GM19238 (cell line): ENCODE results near the gene TARS3.

Experiments used
- DNase-seq: peaks from one replicate; pipeline ENCODE4 v3.0.0; 2011; ENCODE audit warnings: low spot score; ENCODE audit not compliant: insufficient read length

The TARS3 gene

DNA sequence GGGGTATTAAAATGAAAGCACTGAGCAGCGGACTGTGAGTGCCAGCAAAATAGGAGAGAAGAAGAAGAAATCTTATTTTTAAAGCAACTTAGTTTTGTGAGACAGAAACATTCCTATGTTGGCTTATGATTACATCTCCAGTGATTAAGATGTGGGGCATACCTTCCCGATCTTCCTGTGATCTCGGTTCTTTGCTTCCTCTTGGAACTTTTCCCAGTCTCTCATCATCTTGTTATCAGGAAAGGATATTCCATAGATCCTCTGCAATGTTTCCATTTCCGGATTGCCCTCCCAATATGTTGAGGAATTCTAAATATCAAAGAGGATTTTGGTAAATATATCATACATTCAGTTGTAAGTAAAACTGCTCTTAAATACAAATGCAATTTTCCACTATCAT lies 22.2 kb downstream of the TARS3 start:
- DNase-seq: no peak

DNA sequence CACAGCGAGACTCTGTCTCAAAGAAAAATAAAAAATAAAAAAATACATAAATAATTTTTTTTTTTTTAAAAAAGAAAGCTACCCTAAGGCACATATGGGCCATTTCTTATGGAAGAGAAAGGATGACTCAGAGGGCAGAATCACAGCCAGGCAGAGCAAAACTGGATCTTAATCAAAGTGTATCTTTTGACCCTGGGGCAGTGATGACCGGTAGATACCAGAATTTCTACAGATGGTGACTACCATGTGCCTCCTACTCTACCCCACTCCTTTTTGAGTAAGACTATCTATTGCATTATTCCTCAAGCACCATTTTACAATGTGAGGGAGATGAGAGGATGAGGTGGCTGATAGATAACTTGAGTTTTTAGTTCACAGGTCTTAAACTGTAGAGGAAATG lies 26.0 kb downstream of the TARS3 start:
- DNase-seq: no peak

DNA sequence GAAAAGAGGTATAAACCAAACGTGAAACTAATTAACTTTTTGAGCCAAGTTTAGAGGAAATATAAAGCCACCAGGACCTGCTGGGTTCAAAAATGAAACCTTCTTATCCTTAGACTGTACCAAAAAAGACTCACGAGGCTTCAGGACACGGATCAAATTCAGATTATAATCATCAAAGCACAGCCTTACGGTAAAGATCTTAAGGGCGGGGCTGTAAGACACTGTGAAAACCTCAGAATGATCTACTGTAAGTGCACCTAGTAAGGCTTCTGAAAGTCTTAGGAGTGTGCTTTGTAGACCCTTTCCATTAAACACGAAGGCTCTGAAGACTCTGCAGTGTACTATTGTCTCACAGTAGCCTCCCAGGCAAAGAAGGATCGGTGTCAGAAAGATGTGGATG lies 26.8 kb downstream of the TARS3 start:
- no peak for DNase-seq

DNA sequence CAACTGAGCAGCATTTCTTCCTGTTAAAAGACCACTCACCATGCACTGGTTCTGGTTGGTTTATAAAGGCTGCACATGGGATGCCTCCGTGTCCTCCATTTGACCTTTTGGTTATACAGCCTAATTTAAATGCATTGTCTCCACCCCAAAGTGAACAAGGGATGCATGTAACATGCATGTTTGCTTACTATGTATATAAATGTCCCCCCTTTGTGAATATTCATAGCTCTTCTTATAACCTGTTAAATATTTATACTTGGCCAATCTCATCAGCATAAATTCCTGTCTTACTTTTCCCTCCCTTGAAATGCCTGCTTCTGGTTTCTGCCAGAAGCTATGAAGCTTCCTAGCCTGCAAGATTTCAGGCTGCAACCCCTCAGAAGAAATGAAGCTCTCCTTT lies 27.4 kb downstream of the TARS3 start:
- DNase-seq: no peak

DNA sequence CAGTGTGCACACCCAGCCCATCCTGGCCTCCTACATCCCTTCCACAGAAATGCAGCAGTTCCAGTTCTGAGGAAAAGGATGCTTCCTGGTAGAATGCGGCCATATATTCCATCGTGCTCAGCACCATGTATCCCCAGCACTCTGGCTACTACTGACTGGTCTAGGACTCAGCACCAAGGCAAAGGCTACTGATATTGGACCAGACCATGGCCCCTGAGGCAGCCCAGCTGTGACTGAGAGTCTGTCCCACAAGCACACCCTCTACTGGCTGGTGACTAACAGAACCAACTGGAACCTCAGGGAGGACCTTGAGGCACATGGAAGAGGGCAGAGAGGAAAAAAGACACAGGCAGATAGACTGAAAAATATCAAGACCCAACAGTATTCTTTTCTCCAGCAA lies 30.0 kb downstream of the TARS3 start:
- no peak for DNase-seq

DNA sequence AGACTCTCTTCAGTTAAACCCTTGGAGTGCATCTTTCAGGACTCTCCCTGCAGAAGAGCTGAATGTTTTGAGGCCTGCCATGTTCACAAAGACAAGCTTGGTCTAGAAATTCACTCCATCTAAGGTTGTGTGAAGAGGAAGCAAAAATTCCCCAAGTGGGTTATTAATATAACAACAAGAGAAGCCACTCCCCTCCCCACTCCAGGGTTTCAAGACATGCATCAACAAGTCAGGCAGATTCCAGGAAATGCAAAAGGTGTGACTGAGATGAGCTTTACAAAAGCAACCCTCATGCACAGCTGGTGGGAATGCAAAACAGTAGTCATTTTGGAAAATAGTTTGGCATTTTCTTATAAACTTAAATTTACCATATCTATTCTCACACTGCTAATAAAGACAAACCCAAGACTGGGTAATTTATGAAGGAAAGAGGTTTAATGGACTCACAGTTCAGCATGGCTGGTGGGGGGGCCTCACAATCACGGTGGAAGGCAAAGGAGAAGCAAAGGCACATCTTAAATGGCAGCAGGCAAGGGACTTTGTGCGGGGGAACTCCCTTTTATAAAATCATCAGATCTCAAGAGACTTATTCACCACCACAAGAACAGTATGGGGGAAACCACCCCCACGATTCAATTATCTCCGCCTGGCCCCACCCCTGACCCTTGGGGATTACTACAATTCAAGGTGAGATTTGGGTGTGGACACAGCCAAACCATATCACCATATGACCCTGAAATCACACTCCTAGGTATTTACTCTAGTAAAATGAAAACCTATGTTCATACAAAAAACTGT lies 31.3 kb downstream of the TARS3 start:
- DNase-seq: no peak

DNA sequence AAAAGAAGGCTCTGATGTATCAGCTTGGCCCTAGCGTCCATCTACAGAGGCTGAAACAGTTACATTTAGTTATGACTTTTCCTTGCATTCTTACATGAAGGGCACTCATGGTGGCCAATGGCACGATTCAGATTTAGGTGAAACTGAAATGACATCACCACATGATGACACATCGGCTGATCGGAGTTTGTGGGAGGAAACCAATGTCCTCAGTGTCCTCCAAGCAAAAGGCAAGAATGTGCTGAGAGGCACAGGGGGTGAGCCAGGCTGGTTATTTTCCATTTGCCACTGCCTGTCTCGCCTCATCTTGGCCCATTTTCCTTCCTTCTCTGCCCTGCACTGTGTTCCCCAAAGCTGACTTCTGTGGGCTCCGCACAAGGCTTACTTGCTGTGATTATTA lies 34.4 kb downstream of the TARS3 start:
- DNase-seq: no peak

DNA sequence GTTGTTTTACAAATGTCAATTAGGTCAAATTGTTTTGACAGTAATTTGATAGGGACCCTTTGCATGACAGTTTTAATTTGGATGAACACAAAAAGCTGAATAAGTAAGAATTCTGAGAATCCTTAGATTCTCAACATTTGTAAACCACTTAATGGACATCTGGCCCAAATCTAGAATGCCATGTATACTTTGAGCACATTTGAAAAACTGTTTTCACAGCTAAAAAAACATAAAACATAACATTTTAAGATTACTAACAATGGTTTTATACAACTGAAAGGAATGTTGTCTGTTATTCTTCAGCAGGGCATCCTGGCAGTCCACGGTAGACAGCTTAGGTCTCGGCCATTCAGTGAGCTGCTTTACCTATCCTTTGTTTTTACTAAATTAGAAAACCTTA lies 37.6 kb downstream of the TARS3 start:
- DNase-seq: no peak

DNA sequence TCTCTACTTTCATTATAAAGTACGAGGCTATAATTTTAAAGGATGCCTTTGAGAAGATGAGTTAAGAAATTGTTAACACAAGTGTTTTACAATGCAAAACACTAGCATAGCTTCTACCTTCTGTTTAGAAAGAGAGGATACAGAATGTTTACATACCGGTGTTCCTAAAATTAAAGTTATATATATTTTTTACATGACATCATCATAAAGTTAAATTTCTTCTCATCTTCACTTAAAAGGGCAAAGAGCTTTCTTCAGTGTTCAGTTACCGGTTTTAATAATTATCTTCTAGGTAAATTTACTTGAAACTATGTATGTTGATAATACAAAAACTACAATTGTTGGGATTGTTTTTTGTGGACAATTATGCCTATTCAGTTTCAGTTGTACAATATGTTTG lies 39.4 kb downstream of the TARS3 start:
- no peak for DNase-seq

DNA sequence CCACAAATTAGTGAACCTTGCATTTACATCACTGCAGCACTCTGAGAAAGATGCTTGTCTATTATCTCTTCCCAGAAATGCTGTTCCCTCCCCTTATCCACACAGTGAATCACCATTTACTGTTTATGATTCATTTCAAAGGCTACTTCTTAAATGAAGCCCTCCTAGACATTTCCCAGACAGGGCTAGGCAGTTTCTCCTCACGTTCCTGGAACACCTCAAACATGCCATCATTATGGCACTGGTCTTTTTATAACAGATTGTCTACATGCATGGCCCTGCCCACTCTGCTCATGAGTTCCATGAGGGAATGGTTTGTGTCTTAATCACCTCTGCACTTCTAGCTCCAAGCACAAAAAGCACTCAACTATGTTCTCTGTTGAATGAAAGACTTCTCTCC lies 39.9 kb downstream of the TARS3 start:
- DNase-seq: no peak

DNA sequence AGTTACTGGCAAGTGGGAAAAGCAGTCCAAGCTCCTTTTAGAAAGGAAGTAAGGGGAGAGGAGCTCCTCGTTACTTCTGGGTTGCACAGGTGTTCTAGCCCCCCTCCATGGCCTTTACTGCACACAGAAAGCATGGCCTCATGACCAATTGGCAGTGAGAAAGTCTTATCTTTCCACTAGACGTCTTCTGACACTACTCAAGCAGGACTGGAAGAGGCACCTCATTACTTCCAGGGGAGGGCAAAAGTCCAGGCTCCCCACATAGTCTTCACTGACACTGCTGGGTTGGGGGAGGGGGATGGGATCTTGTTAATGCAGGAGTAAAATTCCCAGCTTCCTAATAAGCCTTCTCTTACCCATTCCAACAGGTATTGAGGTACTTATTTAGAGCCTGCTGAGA lies 44.5 kb downstream of the TARS3 start:
- DNase-seq: no peak

DNA sequence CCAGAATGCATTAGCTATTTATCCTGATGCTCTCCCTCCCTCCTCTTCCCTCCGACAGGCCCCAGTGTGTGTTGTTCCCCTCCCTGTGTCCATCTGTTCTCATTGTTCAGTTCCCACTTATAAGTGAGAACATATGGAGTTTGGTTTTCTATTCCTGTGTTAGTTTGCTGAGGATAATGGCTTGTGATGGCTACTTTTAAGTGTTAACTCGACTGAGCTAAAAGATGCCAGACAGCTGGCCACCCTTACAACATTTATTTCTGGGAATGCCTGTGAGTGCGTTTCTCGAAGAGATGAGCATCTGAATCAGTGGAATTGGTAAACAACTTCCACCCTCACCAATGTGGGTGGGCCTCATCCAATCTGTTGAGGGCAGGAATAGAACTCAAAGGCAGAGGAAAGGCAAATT lies 47.3 kb downstream of the TARS3 start:
- DNase-seq: no peak

DNA sequence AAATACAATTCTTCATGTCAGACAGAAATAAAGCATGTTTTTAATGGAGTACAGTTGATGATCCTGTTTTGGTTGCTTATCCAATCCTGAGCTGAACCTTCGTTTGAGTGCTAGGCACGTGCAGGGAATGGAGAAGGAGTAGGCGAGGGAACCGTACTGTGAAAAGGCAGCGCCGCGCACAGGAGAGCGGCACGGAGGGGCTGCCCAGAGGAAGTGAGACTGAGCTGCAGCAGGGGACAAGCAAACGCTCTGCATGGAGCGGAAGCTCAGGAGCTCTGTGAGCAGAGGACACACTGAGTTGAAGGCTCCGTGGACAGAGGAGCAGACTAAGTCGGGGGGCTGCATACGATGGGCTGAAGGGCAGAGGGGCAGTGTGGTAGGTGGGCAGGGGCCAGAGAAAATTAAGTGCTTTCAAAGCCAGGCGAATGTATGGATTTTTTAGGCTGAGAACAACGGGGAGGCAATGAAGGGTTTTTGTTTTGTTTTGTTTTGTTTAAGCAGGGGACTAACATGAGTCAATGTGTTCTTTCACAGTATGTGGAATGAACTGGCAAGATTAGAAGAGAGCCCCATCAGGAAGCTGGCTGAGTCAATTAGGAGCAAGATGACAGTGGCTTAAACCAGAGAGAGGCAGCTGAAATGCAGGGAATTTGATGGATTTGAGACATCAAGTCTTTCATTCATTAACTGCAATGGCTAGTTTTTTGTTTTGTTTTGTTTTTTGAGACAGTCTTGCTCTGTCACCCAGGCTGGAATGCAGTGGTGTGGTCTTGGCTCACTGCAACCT lies 48.3 kb downstream of the TARS3 start:
- no peak for DNase-seq

DNA sequence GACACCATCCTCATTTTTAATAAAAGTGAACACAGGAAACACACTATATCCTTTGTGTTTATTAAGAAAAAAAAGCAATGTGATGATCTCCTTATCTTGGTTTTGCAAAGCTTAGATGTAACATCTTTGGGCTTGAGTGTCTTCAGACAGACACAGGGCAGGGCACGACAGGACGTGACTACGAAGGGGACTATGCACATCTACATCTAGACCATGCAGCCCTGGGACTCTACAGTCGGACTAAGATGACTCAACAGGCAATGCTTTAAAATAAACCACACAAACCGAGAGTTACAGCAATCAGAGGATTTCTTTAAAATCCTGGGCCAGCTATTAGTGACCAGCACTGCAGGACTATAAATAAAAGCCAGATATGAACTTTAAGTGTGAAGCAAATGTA lies 49.3 kb downstream of the TARS3 start:
- DNase-seq: no peak

DNA sequence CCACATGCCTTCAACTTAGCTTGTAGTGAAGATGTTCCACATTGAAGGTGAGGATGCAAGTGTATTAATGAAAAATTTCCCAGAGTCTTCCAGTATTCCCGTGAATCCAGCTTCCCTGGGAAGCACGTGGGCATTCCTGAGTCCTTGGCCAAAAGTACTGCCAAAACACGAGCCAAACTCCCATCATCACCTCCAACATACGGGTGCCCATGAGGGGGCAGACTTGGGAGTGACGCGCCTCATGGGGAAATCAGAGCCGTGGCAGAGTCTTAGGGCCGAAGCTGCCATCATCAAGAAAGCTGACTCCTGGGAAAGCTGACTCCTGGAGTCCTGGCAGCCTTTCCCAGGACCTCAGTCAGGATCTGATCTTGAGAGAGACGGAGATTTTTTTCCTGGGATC lies 52.0 kb downstream of the TARS3 start:
- DNase-seq: no peak

DNA sequence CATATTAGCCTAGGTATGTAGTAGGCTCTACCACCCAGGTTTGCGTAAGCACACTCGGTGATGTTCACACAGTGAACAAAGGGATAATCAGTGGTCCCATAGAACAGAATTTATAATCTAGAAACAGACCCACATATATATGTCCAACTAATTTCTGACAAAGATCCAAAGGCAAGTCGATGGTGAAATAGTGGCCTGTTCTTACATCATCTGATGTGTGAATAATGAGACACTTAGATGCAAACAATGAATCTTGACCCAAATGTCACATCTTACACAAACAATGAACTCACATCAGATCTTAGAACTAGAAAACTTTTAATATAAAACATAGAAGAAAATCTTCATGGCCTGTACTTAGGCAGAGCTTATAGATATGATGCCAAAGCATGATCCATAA lies 54.5 kb downstream of the TARS3 start:
- no peak for DNase-seq

DNA sequence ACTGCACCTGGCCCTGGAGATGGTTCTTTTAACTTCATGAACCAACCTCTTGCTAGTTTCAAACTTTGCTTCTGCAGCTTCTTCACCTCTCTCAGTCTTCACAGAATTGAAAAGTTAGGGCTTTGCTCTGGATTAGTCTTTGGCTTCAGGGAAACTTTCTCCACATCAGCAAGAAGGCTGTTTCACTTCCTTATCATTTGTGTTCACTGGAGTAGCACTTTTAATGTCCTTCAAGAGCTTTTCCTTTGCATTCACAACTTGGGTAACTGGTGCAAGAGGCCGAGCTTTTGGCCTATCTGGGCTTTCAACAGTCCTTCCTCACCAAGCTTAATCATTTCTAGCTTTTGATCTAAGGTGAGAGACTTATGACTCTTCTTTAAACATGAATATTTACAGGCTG lies 56.4 kb downstream of the TARS3 start:
- DNase-seq: no peak

DNA sequence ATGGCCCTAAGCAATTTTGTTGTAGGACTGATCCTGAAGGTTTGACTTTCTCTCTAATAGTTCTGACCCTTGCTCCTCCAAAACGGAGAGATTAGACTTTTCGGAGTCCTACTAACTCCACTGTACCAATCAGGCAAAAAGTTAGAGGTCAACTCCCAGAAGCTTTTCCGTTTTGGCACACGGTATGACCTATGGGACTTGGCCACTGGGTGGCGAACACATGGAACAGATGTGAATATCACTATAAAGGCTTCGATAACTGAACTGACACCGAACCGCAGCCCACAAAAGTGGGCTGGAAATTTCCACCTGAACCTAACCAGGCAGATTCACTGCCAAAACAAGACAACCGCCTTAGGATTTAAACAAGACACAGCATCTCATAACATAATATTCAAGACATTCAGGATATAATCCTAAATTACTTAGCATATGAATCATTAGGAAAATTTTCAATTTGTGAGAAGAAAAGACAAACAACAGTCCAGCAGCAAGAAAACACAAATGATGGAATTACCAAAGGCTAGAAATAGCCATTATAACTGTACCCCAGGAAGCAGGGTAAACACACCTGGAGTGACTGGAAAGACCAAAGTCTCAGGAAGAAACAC lies 59.9 kb downstream of the TARS3 start:
- no peak for DNase-seq

DNA sequence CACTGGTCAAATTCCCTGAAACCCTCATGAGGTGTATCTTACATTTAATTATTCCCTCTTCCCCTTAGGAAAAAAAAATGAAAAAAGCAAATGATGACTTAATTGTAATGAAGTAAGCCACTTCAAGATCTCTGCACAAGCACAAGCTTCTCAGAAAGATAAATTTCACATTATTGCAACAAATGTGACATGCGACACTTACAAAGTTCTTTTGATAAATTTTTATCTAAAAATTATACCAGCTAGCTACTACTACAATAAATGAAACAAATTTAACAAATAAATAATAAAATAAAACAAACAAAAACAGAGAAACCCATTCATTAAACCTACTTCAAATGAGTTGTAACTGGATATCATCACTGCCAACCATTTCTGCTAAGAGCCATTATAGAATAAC lies 62.1 kb downstream of the TARS3 start:
- DNase-seq: no peak

DNA sequence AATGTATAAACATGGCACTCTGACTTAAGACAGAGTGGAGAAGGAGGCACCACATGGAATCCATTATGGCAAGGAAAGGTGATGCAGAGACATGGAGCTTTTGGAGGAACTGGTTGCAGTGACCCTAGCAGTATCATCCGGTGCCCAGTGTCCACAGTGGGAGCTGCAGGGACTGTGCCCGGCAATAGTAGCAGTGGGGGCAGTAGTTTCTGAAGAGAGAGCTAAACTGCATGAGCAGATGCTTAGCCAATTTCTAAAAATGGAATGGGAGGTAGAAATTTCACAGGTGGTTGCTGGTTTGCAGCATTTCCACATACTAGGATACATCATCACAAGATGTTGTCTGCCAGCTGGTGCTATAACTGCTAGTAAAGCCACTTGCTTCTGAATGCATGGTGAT lies 64.3 kb downstream of the TARS3 start:
- DNase-seq: no peak

DNA sequence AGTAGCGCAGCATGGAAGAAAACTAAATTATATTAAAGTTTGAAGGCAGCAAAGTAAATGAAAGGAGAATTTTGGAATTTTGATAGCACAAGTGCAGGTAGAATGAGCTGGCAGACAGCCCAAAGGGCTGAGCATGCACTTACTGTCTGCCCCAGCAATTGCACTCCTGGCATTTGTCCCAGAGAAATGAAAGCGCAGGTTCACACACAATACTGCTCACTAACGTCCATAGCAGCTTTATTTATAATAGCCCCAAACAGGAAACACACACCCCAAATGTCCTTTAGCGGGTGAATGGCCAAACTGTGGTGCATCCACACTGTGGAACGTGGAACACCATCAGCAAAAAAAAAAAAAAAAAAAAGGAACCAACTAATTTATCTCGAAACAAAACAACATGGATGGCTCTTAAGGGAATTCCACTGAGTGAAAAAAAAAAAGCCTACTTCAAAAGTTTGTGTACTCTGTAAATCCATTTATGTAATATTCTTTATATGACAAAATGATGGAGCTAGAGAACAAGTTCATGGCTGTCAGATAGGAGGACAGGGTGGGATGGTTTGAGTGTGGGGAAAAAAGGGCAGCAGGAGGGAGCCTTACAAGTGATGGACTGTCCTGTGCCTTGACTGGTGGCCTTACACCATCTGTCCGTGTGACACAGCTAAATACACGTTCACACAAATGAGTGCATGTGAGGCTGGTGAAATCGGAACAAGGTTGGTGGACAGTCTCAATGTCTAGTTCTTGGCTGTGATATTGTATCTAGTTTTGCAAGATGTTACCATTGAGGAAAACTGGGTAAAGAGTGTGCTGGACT lies 66.1 kb downstream of the TARS3 start:
- no peak for DNase-seq

DNA sequence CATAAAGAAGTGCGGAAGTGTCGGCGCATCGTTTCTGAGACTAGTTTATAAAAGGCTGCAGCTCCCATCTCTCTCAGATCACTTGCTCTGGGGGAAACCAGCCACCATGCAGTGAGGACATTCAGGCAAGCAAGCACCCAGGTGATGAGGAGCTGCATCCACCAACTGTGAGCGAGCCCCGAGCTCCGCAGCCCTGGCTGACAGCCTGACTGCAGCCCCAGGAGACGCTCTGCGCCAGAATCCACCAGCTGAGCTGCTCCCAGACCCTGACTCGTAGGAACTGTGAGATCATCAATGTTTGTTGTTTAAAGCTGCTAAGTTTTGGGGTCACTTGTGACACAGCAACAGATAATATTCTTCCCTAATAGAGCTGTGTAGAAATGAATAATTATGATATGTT lies 67.1 kb downstream of the TARS3 start:
- DNase-seq: no peak
